ENCODE results near the gene MAP7D2. TPM values are rescaled to one million over a fixed set of nuclear protein-coding genes. Genes with fewer than 3 reads are reported as not detected.

MAP7D2 gene
- total RNA-seq, 4 donors from 2014 or later = 0.19 to 0.83 (median 0.44) TPM

- peaks cover 0 to 32% (median 20%) of the 10 kb centered on the region in 4 donors for H3K36me3 ChIP-seq
- DNase-seq (ENCODE audit: extremely low spot score) = no peak
- H3K27me3 ChIP-seq = no peaks in the 10 kb centered on the region
- no peaks in the 10 kb centered on the region for H3K9me3 ChIP-seq
- peaks cover 0 to 7% (median 5%) of the 10 kb centered on the region in 4 donors for H3K4me1 ChIP-seq
- intact Hi-C loops (cut with DNase I) = loop anchor here (10.0 kb wide), 1 partner anchor 580 kb away; no protein-coding TSS in a partner anchor
- no peak overlapping the region for H3K27ac ChIP-seq (replicated peaks in 1 of 4)
- H3K4me3 ChIP-seq = no peak overlapping the region
- TF ChIP-seq POLR2AphosphoS5 (IDR thresholded peaks at IDR 0.05) (no peak), EP300 (IDR thresholded peaks at IDR 0.05) (no peak), POLR2A (IDR thresholded peaks at IDR 0.05; ENCODE audit: low read depth) (no peak), CTCF (IDR thresholded peaks at IDR 0.05) (no peak)
Measured at GRCh38 chrX:20124964-20125363, 8.3 kb upstream of the MAP7D2 start.

GRCh38 chrX:20118065-20118824 lies 1.5 kb upstream of the MAP7D2 start:
- Histone ChIP-seq H3K9me3 (no peaks in the 10 kb centered on the region), H3K36me3 (no peaks in the 10 kb centered on the region), H3K27me3 (peaks cover 0 to 22% (median 13%) of the 10 kb centered on the region in 4 donors), H3K27ac (replicated peaks in 1 of 4) (no peak overlapping the region), H3K4me3 (no peak overlapping the region), H3K4me1 (peaks cover 0 to 15% (median 13%) of the 10 kb centered on the region in 4 donors)
- 65% methylated on average over 12 of the region's 12 CpGs for WGBS
- no peak for DNase-seq (ENCODE audit: extremely low spot score)
- intact Hi-C loops (cut with DNase I) = no loop called here
- no peak for TF ChIP-seq POLR2AphosphoS5 (IDR thresholded peaks at IDR 0.05)
- no peak for TF ChIP-seq CTCF (IDR thresholded peaks at IDR 0.05)
- no peak for TF ChIP-seq POLR2A (IDR thresholded peaks at IDR 0.05; ENCODE audit: low read depth)
- TF ChIP-seq EP300 (IDR thresholded peaks at IDR 0.05) = no peak

- no peak for DNase-seq (ENCODE audit: extremely low spot score)
- no peaks in the 10 kb centered on the region for H3K9me3 ChIP-seq
- TF ChIP-seq POLR2A (IDR thresholded peaks at IDR 0.05; ENCODE audit: low read depth) = no peak
- TF ChIP-seq EP300 (IDR thresholded peaks at IDR 0.05) = no peak
- TF ChIP-seq CTCF (IDR thresholded peaks at IDR 0.05) = no peak
- no peak for TF ChIP-seq POLR2AphosphoS5 (IDR thresholded peaks at IDR 0.05)
- peak overlapping the region; percentile 31 to 47 (median 36) for H3K4me3 ChIP-seq
- WGBS = 24% methylated on average over 5 of the region's 47 CpGs
- no peak overlapping the region for H3K27ac ChIP-seq (replicated peaks in 1 of 4)
- H3K36me3 ChIP-seq = no peaks in the 10 kb centered on the region
- peaks cover 0 to 15% (median 13%) of the 10 kb centered on the region in 4 donors for H3K4me1 ChIP-seq
- peaks cover 0 to 22% (median 13%) of the 10 kb centered on the region in 4 donors for H3K27me3 ChIP-seq
- intact Hi-C loops (cut with DNase I) = no loop called here
Measured at GRCh38 chrX:20116087-20116576, 575 bp downstream of the MAP7D2 start.

- DNase-seq (ENCODE audit: extremely low spot score) = no peak
- TF ChIP-seq CTCF (IDR thresholded peaks at IDR 0.05) (no peak), POLR2A (IDR thresholded peaks at IDR 0.05; ENCODE audit: low read depth) (no peak), POLR2AphosphoS5 (IDR thresholded peaks at IDR 0.05) (no peak), EP300 (IDR thresholded peaks at IDR 0.05) (no peak)
- H3K27ac ChIP-seq (replicated peaks in 1 of 4) = no peak overlapping the region
- peaks cover 0 to 19% (median 10%) of the 10 kb centered on the region in 4 donors for H3K27me3 ChIP-seq
- no peaks in the 10 kb centered on the region for H3K9me3 ChIP-seq
- no peak overlapping the region for H3K4me3 ChIP-seq
- H3K36me3 ChIP-seq = no peaks in the 10 kb centered on the region
- WGBS = 91% methylated on average over 14 of the region's 14 CpGs
- H3K4me1 ChIP-seq = peaks cover 0 to 15% (median 13%) of the 10 kb centered on the region in 4 donors
- intact Hi-C loops (cut with DNase I) = no loop called here
Measured at GRCh38 chrX:20112022-20112774, 4.5 kb downstream of the MAP7D2 start.

Measured in esophagus muscularis mucosa (tissue), 4 donors.